ENCODE results near the gene CCDC82.

CCDC82 gene

DNA sequence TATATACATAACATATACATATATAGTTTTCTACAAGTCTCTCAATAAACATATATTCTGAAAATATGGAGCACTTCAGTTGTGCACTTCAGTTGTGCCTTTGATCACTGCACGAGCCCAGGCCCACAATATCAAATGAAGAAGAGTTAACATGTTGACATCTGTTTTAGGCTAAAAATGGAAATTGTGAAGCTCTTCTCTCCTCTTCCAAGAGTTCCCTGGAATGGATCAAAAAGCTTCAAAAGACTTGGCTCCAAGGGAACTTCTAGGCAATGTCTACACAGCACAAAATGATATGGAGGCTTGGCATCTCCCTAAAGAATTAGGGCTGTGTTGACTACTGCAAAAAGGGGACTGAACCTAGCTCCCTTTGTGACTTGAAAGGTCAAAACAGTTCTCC, 83.6 kb downstream of the CCDC82 start:
- DNase-seq: no peak

- no peak for DNase-seq
Observed at GRCh38 chr11:96303980-96304379, 85.7 kb downstream of the CCDC82 start.

DNA sequence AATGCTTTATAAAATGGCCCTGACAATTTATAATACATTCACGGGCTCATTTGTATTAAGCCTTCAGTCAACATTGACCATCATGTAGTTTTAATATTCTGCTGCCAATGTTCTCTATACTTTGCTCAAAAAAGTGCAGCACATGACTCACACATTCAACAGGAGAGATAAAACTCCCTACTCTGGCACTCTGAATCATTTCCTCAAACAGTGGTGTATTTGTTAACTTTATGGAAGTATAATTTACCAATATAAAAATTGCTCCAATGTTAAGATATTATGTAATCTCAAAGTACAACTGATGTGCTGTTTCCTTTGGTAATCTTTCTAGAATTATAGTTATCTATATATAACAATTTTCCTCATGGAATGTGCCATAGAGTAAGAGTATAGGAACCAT, 86.6 kb downstream of the CCDC82 start:
- DNase-seq: no peak

Data from DMS79 (cell line).